NCI-H460 (cell line): ENCODE data around the gene ARMH3. TPM values are rescaled to one million over a fixed set of nuclear protein-coding genes. Genes with fewer than 3 reads are reported as not detected.
"Not testable (repeated sequence)": the region's sequence is repeated elsewhere in the genome, so short reads cannot be mapped to it uniquely, and the experiment has no call there.

ENCODE experiments used
- DNase-seq: peaks from one replicate; pipeline ENCODE4 v3.0.0-alpha.2; 2016; ENCODE audit warnings: low read depth; ENCODE audit errors: extremely low read depth
- total RNA-seq: library from RNA; depleted of rRNA; stranded (reverse); fragments of >200 nt; shearing (Covaris generic); gene quantifications from 2 replicates; pipeline ENCODE4 v1.2.3, GENCODE V29; 2014

ARMH3 gene
- total RNA-seq, 1 experiment from 2014 or later = 7.9 TPM

- DNase-seq = no peak
Observed at GRCh38 chr10:101993221-101993620, 62.8 kb downstream of the ARMH3 start.

- DNase-seq = no peak
Observed at GRCh38 chr10:101987136-101987535, 68.8 kb downstream of the ARMH3 start.

GRCh38 chr10:101986624-101986971, 69.4 kb downstream of the ARMH3 start:
- no peak for DNase-seq

- DNase-seq = not testable (repeated sequence)
Observed at GRCh38 chr10:101980677-101981076, 75.3 kb downstream of the ARMH3 start.

- DNase-seq = no peak
Observed at GRCh38 chr10:101974091-101974971, 81.6 kb downstream of the ARMH3 start.

GRCh38 chr10:101972761-101973160, 83.2 kb downstream of the ARMH3 start:
- DNase-seq = no peak

GRCh38 chr10:101969412-101969922, 86.5 kb downstream of the ARMH3 start:
- no peak for DNase-seq

- no peak for DNase-seq
Observed at GRCh38 chr10:101968940-101969321, 87.0 kb downstream of the ARMH3 start.

- DNase-seq = no peak
Observed at GRCh38 chr10:101968286-101968939, 87.6 kb downstream of the ARMH3 start.

- no peak for DNase-seq
Observed at GRCh38 chr10:101967713-101968112, 88.3 kb downstream of the ARMH3 start.

GRCh38 chr10:101967119-101967518, 88.9 kb downstream of the ARMH3 start:
- no peak for DNase-seq

- DNase-seq = no peak
Observed at GRCh38 chr10:101965075-101965765, 90.8 kb downstream of the ARMH3 start.

GRCh38 chr10:101961591-101962498, 94.1 kb downstream of the ARMH3 start:
- no peak for DNase-seq

GRCh38 chr10:101960879-101961395, 95.0 kb downstream of the ARMH3 start:
- no peak for DNase-seq

- DNase-seq = no peak
Observed at GRCh38 chr10:101959346-101959916, 96.5 kb downstream of the ARMH3 start.

- no peak for DNase-seq
Observed at GRCh38 chr10:101958691-101959090, 97.3 kb downstream of the ARMH3 start.

GRCh38 chr10:101956898-101957297, 99.1 kb downstream of the ARMH3 start:
- DNase-seq = no peak

GRCh38 chr10:101956117-101956516, 99.9 kb downstream of the ARMH3 start:
- no peak for DNase-seq

GRCh38 chr10:101952191-101952590, 103.8 kb downstream of the ARMH3 start:
- DNase-seq = no peak

GRCh38 chr10:101950213-101950612, 105.8 kb downstream of the ARMH3 start:
- DNase-seq = no peak
